NCI-H1930 (cell line): ENCODE data around the gene GALK1.

Experiments used
- DNase-seq, 2 experiments: peaks; one replicate each; lab custom pipeline; 2025; lab: John Stamatoyannopoulos, UW

Gene GALK1

GRCh38 chr17:75749545-75750389 is 15.2 kb downstream of the GALK1 start:
- peak; percentile 72 to 90 for DNase-seq

- DNase-seq, result no peak
Measured at GRCh38 chr17:75748706-75749105, 16.3 kb downstream of the GALK1 start.

GRCh38 chr17:75743625-75744206 is 21.3 kb downstream of the GALK1 start:
- DNase-seq, result no peak

- no peak for DNase-seq
Measured at GRCh38 chr17:75742337-75742736, 22.7 kb downstream of the GALK1 start.

- no peak for DNase-seq
Measured at GRCh38 chr17:75740631-75741077, 24.3 kb downstream of the GALK1 start.

- no peak for DNase-seq
Measured at GRCh38 chr17:75740215-75740614, 24.8 kb downstream of the GALK1 start.

- no peak for DNase-seq
Measured at GRCh38 chr17:75739801-75740200, 25.2 kb downstream of the GALK1 start.

- no peak for DNase-seq
Measured at GRCh38 chr17:75739174-75739573, 25.8 kb downstream of the GALK1 start.

- no peak for DNase-seq
Measured at GRCh38 chr17:75738218-75738802, 26.7 kb downstream of the GALK1 start.

GRCh38 chr17:75737133-75737962 is 27.6 kb downstream of the GALK1 start:
- no peak for DNase-seq

- DNase-seq, result no peak
Measured at GRCh38 chr17:75736173-75736835, 28.7 kb downstream of the GALK1 start.

GRCh38 chr17:75734674-75735294 is 30.2 kb downstream of the GALK1 start:
- no peak for DNase-seq

GRCh38 chr17:75733471-75733870 is 31.5 kb downstream of the GALK1 start:
- DNase-seq, result no peak

GRCh38 chr17:75731716-75732498 is 33.1 kb downstream of the GALK1 start:
- DNase-seq, result no peak

- DNase-seq, result no peak
Measured at GRCh38 chr17:75731086-75731715, 33.8 kb downstream of the GALK1 start.

GRCh38 chr17:75730065-75730464 is 34.9 kb downstream of the GALK1 start:
- DNase-seq, result no peak

- no peak for DNase-seq
Measured at GRCh38 chr17:75729351-75729750, 35.6 kb downstream of the GALK1 start.

- no peak for DNase-seq
Measured at GRCh38 chr17:75727391-75727790, 37.6 kb downstream of the GALK1 start.

GRCh38 chr17:75725504-75725903 is 39.5 kb downstream of the GALK1 start:
- DNase-seq, result no peak
